H1 (cell line): ENCODE results near the gene RUFY3.

Experiments
- EGR1 ChIP-seq: IDR thresholded peaks from 2 replicates; pipeline ENCODE4 v1.6.1; 2011; ENCODE audit warnings: low read depth, low read length, borderline replicate concordance
- EZH2 ChIP-seq: fragments of 200-600 bp; sonication (generic); IDR thresholded peaks from 2 replicates; pipeline ENCODE4 v1.7.1; 2012; ENCODE audit warnings: low read depth, mild to moderate bottlenecking, moderate library complexity, low read length, inconsistent platforms; ENCODE audit not compliant: severe bottlenecking
- MAFK ChIP-seq: IDR thresholded peaks from 2 replicates; pipeline ENCODE4 v1.6.1; 2012; ENCODE audit warnings: low read depth, mild to moderate bottlenecking, improper control_type of control experiment, low read length
- POLR2A ChIP-seq, 2 experiments: IDR thresholded peaks; 1 replicate in 1 of 2; 2 replicates in 1 of 2; pipeline ENCODE4 v1.6.1; 2011; ENCODE audit warnings: low read depth in 2 of 2, low read length in 2 of 2, mild to moderate bottlenecking in 2 of 2; ENCODE audit errors: control extremely low read depth in 1 of 2
- SUZ12 ChIP-seq: fragments of 200-600 bp; sonication (generic); IDR thresholded peaks from 2 replicates; pipeline ENCODE4 v1.6.1; 2012; ENCODE audit warnings: mild to moderate bottlenecking, inconsistent platforms, low read length, moderate library complexity, mixed read lengths
- TCF12 ChIP-seq: IDR thresholded peaks from 2 replicates; pipeline ENCODE4 v1.6.1; 2011; ENCODE audit warnings: low read depth, mild to moderate bottlenecking, low read length
- YY1 ChIP-seq: IDR thresholded peaks from 2 replicates; pipeline ENCODE4 v1.6.1; 2011; ENCODE audit warnings: low read depth, mild to moderate bottlenecking, low read length
- TF ChIP-seq, protein P1 (sequence below), 3 experiments: IDR thresholded peaks; 1 replicate in 2 of 3; 2 replicates in 1 of 3; pipeline versions ENCODE4 v1.5.1 to v1.6.1; 2011; ENCODE audit warnings: low read length in 3 of 3, mild to moderate bottlenecking in 3 of 3, inconsistent platforms in 2 of 3, low read depth in 1 of 3, moderate library complexity in 1 of 3; ENCODE audit not compliant: insufficient read depth in 1 of 3; ENCODE audit errors: control extremely low read depth in 1 of 3
- TF ChIP-seq, protein P2 (sequence below): IDR thresholded peaks from 2 replicates; pipeline ENCODE4 v1.6.1; 2012; ENCODE audit warnings: low read length, inconsistent platforms

DNA sequence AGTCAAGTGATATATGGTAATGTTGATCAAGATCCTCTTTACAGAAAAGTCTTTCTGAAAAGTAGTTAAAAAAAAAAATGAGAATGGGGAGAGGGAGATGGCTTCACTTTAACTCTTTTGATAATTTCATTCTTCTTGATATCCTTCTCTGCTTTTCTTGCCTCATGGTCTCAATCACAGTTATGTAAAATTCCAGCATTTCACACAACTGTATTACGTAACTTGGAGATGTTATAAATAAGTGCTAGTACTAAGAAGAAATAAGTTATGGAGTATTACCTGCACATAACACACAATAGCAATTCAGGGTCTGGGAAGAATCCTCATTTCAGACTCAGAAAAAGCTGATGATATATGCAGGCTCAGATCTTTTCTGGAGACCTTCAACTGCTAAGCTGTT, 22.0 kb downstream of the RUFY3 start:
- TF ChIP-seq EGR1 (no peak), POLR2A (IDR thresholded peaks at IDR 0.05; ENCODE audit: control extremely low read depth in 1 of 2, low read depth in 2 of 2, low read length in 2 of 2) (no peak), EZH2 (no peak), SUZ12 (no peak), TCF12 (no peak), MAFK (no peak), YY1 (no peak)
- TF ChIP-seq, protein P1, sequence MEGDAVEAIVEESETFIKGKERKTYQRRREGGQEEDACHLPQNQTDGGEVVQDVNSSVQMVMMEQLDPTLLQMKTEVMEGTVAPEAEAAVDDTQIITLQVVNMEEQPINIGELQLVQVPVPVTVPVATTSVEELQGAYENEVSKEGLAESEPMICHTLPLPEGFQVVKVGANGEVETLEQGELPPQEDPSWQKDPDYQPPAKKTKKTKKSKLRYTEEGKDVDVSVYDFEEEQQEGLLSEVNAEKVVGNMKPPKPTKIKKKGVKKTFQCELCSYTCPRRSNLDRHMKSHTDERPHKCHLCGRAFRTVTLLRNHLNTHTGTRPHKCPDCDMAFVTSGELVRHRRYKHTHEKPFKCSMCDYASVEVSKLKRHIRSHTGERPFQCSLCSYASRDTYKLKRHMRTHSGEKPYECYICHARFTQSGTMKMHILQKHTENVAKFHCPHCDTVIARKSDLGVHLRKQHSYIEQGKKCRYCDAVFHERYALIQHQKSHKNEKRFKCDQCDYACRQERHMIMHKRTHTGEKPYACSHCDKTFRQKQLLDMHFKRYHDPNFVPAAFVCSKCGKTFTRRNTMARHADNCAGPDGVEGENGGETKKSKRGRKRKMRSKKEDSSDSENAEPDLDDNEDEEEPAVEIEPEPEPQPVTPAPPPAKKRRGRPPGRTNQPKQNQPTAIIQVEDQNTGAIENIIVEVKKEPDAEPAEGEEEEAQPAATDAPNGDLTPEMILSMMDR (IDR thresholded peaks at IDR 0.05; ENCODE audit: control extremely low read depth in 1 of 3, insufficient read depth in 1 of 3, low read depth in 1 of 3, low read length in 3 of 3): no peak
- TF ChIP-seq, protein P2, sequence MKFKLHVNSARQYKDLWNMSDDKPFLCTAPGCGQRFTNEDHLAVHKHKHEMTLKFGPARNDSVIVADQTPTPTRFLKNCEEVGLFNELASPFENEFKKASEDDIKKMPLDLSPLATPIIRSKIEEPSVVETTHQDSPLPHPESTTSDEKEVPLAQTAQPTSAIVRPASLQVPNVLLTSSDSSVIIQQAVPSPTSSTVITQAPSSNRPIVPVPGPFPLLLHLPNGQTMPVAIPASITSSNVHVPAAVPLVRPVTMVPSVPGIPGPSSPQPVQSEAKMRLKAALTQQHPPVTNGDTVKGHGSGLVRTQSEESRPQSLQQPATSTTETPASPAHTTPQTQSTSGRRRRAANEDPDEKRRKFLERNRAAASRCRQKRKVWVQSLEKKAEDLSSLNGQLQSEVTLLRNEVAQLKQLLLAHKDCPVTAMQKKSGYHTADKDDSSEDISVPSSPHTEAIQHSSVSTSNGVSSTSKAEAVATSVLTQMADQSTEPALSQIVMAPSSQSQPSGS: no peak
